ENCODE results near the gene RETREG1. TPM values are rescaled to one million over a fixed set of nuclear protein-coding genes. Genes with fewer than 3 reads are reported as not detected.
"Not testable (repeated sequence)": the region's sequence is repeated elsewhere in the genome, so short reads cannot be mapped to it uniquely, and the experiment has no call there.

The RETREG1 gene
- total RNA-seq, 1 experiment from 2014 or later: 5.1 TPM

GRCh38 chr5:16544607-16545374 lies 72.0 kb downstream of the RETREG1 start:
- DNase-seq (ENCODE audit: low spot score): no peak
- H3K36me3 ChIP-seq (ENCODE audit: insufficient read depth, low read length, poor library complexity, severe bottlenecking): no peaks in the 10 kb centered on the region
- TF ChIP-seq EZH2 (IDR thresholded peaks at IDR 0.05; ENCODE audit: borderline replicate concordance, low read depth, low read length, poor library complexity, severe bottlenecking): no peak
- no peak for TF ChIP-seq CTCF (conservative IDR thresholded peaks at IDR 0.05; ENCODE audit: low read depth, low read length)
- intact Hi-C loops (cut with micrococcal nuclease; ENCODE audit: unreplicated experiment): no loop called here
- H3K9me3 ChIP-seq (ENCODE audit: low read depth, low read length, poor library complexity, severe bottlenecking): no peaks in the 10 kb centered on the region
- BruUV-seq (replicated peaks): no TSS peak
- H3K27me3 ChIP-seq (replicated peaks; ENCODE audit: insufficient read depth, low read depth, low read length, poor library complexity): no peaks in the 10 kb centered on the region
- ChIA-PET POLR2A (ENCODE audit: low non-redundant PET) (interaction anchor here (0.7 kb wide), 1 partner anchor 10 kb away, joined by 4 read pairs; no protein-coding TSS in a partner anchor), CTCF (no interaction called here)
- no peak overlapping the region for H3K4me3 ChIP-seq (ENCODE audit: low read depth, low read length, poor library complexity, severe bottlenecking)
- no peak overlapping the region for H3K27ac ChIP-seq (ENCODE audit: low read depth, low read length, poor library complexity, severe bottlenecking)
- H3K4me1 ChIP-seq (ENCODE audit: insufficient read depth, low read length, poor library complexity, severe bottlenecking): peaks cover 6% of the 10 kb centered on the region

GRCh38 chr5:16543206-16543605 lies 73.6 kb downstream of the RETREG1 start:
- DNase-seq (ENCODE audit: low spot score); CTCF ChIA-PET; intact Hi-C loops (cut with micrococcal nuclease; ENCODE audit: unreplicated experiment); H3K4me3 ChIP-seq (ENCODE audit: low read depth, low read length, poor library complexity, severe bottlenecking); H3K27ac ChIP-seq (ENCODE audit: low read depth, low read length, poor library complexity, severe bottlenecking); H3K36me3 ChIP-seq (ENCODE audit: insufficient read depth, low read length, poor library complexity, severe bottlenecking); BruUV-seq (replicated peaks); H3K9me3 ChIP-seq (ENCODE audit: low read depth, low read length, poor library complexity, severe bottlenecking); H3K4me1 ChIP-seq (ENCODE audit: insufficient read depth, low read length, poor library complexity, severe bottlenecking); POLR2A ChIA-PET (ENCODE audit: low non-redundant PET); H3K27me3 ChIP-seq (replicated peaks; ENCODE audit: insufficient read depth, low read depth, low read length, poor library complexity): not testable (repeated sequence)

GRCh38 chr5:16542236-16542635 lies 74.6 kb downstream of the RETREG1 start:
- POLR2A ChIA-PET (ENCODE audit: low non-redundant PET): no interaction called here
- no peak overlapping the region for H3K4me3 ChIP-seq (ENCODE audit: low read depth, low read length, poor library complexity, severe bottlenecking)
- TF ChIP-seq CTCF (conservative IDR thresholded peaks at IDR 0.05; ENCODE audit: low read depth, low read length) (no peak), EZH2 (IDR thresholded peaks at IDR 0.05; ENCODE audit: borderline replicate concordance, low read depth, low read length, poor library complexity, severe bottlenecking) (no peak)
- H3K4me1 ChIP-seq (ENCODE audit: insufficient read depth, low read length, poor library complexity, severe bottlenecking): no peaks in the 10 kb centered on the region
- no TSS peak for BruUV-seq (replicated peaks)
- intact Hi-C loops (cut with micrococcal nuclease; ENCODE audit: unreplicated experiment): no loop called here
- no peaks in the 10 kb centered on the region for H3K27me3 ChIP-seq (replicated peaks; ENCODE audit: insufficient read depth, low read depth, low read length, poor library complexity)
- no peaks in the 10 kb centered on the region for H3K9me3 ChIP-seq (ENCODE audit: low read depth, low read length, poor library complexity, severe bottlenecking)
- H3K27ac ChIP-seq (ENCODE audit: low read depth, low read length, poor library complexity, severe bottlenecking): no peak overlapping the region
- H3K36me3 ChIP-seq (ENCODE audit: insufficient read depth, low read length, poor library complexity, severe bottlenecking): no peaks in the 10 kb centered on the region
- no peak for DNase-seq (ENCODE audit: low spot score)
- CTCF ChIA-PET: no interaction called here

- H3K36me3 ChIP-seq (ENCODE audit: insufficient read depth, low read length, poor library complexity, severe bottlenecking); POLR2A ChIA-PET (ENCODE audit: low non-redundant PET); intact Hi-C loops (cut with micrococcal nuclease; ENCODE audit: unreplicated experiment); DNase-seq (ENCODE audit: low spot score); H3K9me3 ChIP-seq (ENCODE audit: low read depth, low read length, poor library complexity, severe bottlenecking); H3K4me3 ChIP-seq (ENCODE audit: low read depth, low read length, poor library complexity, severe bottlenecking); BruUV-seq (replicated peaks); H3K27ac ChIP-seq (ENCODE audit: low read depth, low read length, poor library complexity, severe bottlenecking); H3K4me1 ChIP-seq (ENCODE audit: insufficient read depth, low read length, poor library complexity, severe bottlenecking); CTCF ChIA-PET; H3K27me3 ChIP-seq (replicated peaks; ENCODE audit: insufficient read depth, low read depth, low read length, poor library complexity): not testable (repeated sequence)
Observed at GRCh38 chr5:16541592-16541991, 75.2 kb downstream of the RETREG1 start.
